Measurements from ENCODE around the gene UQCRHL. TPM values are rescaled to one million over a fixed set of nuclear protein-coding genes. Genes with fewer than 3 reads are reported as not detected.

UQCRHL gene
- polyA plus RNA-seq, 1 donor = 1.9 TPM

DNA sequence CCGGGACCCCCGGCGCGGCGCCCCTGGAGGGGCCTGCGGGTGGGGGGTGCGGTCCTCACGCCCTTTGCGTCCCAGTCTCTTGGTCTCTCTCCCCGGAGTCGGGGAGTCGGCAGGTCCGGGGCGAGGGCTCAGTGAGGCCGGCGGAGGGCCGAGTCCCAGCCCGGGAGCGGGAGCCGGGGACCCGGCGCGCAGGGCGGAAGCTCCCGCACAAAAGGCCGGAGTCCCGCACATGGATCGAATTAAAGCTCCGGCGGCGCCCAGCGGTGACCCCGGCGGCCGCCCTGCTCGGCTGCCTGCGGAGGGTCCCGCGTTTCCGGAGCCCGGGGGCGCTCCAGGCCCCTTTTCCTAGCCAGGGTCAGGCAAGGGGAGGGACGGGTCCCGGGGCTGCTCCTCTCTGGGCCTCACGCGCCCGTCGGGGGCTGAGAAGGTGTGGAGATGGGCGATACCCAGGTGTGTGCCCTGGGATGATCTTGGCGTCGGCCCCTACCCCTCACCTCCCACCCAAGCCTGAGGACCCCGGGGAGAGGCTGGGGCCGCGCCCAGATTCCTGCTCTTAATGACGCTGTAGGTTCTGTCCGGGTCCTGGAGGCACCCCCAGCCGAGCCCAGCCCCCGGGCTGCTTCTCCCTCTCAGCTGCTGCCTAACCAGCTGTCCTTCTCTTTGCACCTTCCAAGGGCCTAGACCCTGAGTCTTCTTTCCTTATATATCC, 48.3 kb downstream of the UQCRHL start:
- DNase-seq (ENCODE audit: low read depth) = no peak

DNA sequence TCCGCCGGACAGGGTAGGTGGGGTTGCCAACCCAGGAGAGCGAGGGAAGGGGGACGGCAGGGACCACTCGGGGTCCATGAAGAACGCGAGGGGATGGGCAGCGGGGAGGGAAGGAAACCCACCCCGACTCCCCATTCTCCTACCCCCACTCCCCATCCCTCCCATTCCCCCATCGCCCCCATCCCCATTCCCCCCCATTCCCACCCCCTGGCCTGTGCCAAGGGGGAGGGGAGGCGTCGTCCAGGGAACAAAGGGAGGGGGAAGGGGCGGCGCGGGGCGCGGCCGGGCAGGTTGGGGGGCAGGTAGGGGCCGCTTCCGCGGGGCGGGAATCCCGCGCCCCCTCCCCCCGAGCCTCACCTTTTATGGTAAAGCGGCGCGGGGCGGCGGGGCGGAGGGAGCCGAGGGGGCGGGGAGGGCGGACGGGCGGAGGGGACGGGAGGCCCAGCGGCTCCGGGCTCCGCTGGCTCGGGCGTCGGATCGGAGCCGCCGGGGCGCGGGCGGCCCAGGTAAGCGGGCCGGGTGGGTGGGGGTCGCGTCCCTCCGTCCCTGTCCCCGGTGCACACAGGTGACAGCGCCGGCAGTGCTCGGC, 49.0 kb downstream of the UQCRHL start, which contains the start of gene FBLIM1:
FBLIM1 (plus strand) TSS at position 453 of the 589 bp plus-strand sequence. CDS start 6,189 bp downstream, outside the sequence.
- no peak for DNase-seq (ENCODE audit: low read depth)

DNA sequence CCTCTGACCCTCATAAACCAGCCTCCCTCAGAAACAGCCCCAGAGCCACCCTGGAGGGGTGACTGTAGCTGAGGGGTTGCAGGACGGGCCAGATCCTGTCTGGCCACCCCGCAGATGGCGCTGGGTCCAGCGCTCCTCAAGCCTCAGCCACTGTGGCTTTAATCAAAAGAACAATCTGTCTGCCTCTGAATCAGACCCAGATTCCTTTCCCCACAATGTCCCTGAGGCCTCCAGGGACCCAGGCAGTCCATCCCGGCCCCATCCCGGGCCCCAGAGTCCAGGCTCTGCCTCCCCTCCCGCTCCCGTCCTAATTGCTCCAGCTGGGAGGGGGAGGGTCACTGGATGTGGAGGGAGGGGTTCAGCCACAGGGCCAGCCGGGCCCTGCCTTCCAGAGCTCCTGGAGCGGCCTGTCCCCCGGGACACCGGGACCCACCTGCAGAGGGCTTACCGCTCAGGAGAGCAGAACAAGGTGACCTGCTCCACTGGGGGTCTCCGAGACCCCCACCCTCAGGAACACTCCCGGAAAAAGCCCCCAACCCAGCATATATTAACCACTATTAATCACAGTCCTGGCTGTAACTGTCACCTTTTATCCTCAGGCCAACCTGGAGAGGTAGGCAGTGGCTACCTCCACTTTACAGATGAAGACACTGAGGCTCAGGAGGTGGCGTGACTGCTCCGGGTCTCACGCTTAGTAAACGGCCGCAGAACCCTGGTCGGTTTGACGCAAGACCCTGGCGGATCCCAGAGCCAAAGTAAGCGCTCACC, 49.7 kb downstream of the UQCRHL start:
- no peak for DNase-seq (ENCODE audit: low read depth)

Other genes with a start within 250 kb of the UQCRHL start
- gene AGMAT, start 222.6 kb downstream of the UQCRHL start, polyA plus RNA-seq (ENCODE audit: insufficient read length) = 3.7 TPM
- 21.0 TPM for gene DDI2, start 190.2 kb downstream of the UQCRHL start, polyA plus RNA-seq (ENCODE audit: insufficient read length)
- 51.5 TPM for gene PLEKHM2, start 123.3 kb downstream of the UQCRHL start, polyA plus RNA-seq (ENCODE audit: insufficient read length)
- gene SLC25A34, start 71.4 kb downstream of the UQCRHL start, polyA plus RNA-seq (ENCODE audit: insufficient read length) = 6.9 TPM
- not detected for gene TMEM82, start 65.2 kb downstream of the UQCRHL start, polyA plus RNA-seq (ENCODE audit: insufficient read length)
- gene FBLIM1, start 48.9 kb downstream of the UQCRHL start, polyA plus RNA-seq (ENCODE audit: insufficient read length) = 39.5 TPM
- 30.8 TPM for gene SPEN, start 40.1 kb upstream of the UQCRHL start, polyA plus RNA-seq (ENCODE audit: insufficient read length)
- 24.9 TPM for gene ZBTB17, start 168.5 kb upstream of the UQCRHL start, polyA plus RNA-seq (ENCODE audit: insufficient read length)
- 0.05 TPM for gene SRARP, start 196.6 kb upstream of the UQCRHL start, polyA plus RNA-seq (ENCODE audit: insufficient read length)
- 159 TPM for gene HSPB7, start 210.4 kb upstream of the UQCRHL start, polyA plus RNA-seq (ENCODE audit: insufficient read length)
- gene CLCNKA, start 214.4 kb upstream of the UQCRHL start, polyA plus RNA-seq (ENCODE audit: insufficient read length) = 1.3 TPM
- not detected for gene CLCNKB, start 236.1 kb upstream of the UQCRHL start, polyA plus RNA-seq (ENCODE audit: insufficient read length)